Endothelial cell of umbilical vein (primary cell): ENCODE data around the gene DEFB116. TPM values are rescaled to one million over a fixed set of nuclear protein-coding genes. Genes with fewer than 3 reads are reported as not detected.

Source experiments
- BruUV-seq: library from RNA; stranded (reverse); fragments of 400-500 nt; replicated peaks from 2 replicates; lab custom pipeline; 2021; lab: Mats Ljungman, UMichigan
- CTCF ChIA-PET: fragments of 300-600, 350-600 bp; sonication (Branson Sonifier 250); formaldehyde crosslinking; loops from one replicate; lab custom pipeline; 2021; ENCODE audit warnings: antibody characterized with exemption, inconsistent platforms; lab: Charles Lee
- POLR2A ChIA-PET: fragments of 300-600, 350-600 bp; sonication (Branson Sonifier 250); formaldehyde crosslinking; loops from one replicate; lab custom pipeline; 2021; ENCODE audit warnings: antibody characterized with exemption, inconsistent platforms; lab: Charles Lee
- DNase-seq: peaks from one replicate; pipeline ENCODE4 v3.0.0-alpha.2; 2011; ENCODE audit warnings: low read depth, low spot score
- FAIRE-seq: peaks from 2 replicates; lab custom pipeline; 2011; peaks lifted over from hg19 to GRCh38; lab: Jason Lieb, UNC
- H2AFZ ChIP-seq: 2 replicates; pipeline ENCODE4 v1.6.0; 2012; ENCODE audit warnings: low read depth, low read length, control low read depth, inconsistent platforms
- H3K27ac ChIP-seq: 2 replicates; pipeline ENCODE4 v1.5.1; 2011; ENCODE audit warnings: low read depth, mild to moderate bottlenecking, control low read depth, low read length, moderate library complexity; ENCODE audit not compliant: insufficient read depth
- H3K27me3 ChIP-seq, 2 experiments: 2 replicates each; pipeline versions ENCODE4 v1.6.0 to v1.6.1; 2011; ENCODE audit warnings: low read length in 2 of 2, mixed read lengths in 1 of 2; ENCODE audit not compliant: control insufficient read depth in 2 of 2, insufficient read depth in 2 of 2
- H3K36me3 ChIP-seq, 2 experiments: 2 replicates in 1 of 2; 3 replicates in 1 of 2; pipeline ENCODE4 v1.5.1; 2011; ENCODE audit warnings: low read length in 2 of 2, mild to moderate bottlenecking in 1 of 2, moderate library complexity in 1 of 2; ENCODE audit not compliant: control insufficient read depth in 2 of 2, insufficient read depth in 2 of 2; ENCODE audit errors: extremely low read depth in 1 of 2
- H3K4me1 ChIP-seq: 3 replicates; pipeline ENCODE4 v1.5.1; 2011; ENCODE audit warnings: mild to moderate bottlenecking, low read length; ENCODE audit not compliant: control insufficient read depth, insufficient read depth; ENCODE audit errors: extremely low read depth
- H3K4me2 ChIP-seq: 2 replicates; pipeline ENCODE4 v1.6.1; 2011; ENCODE audit warnings: low read length, control low read depth, mixed read lengths; ENCODE audit not compliant: insufficient read depth
- H3K4me3 ChIP-seq, 3 experiments: fragments of 200-600 bp in 1 of 3; sonication (generic), shearing (Covaris generic) in 1 of 3; replicated peaks in 1 of 3; 2 replicates each; pipeline ENCODE4 v1.5.1; 2011 to 2016; ENCODE audit warnings: control low read depth in 3 of 3, low read length in 3 of 3, mild to moderate bottlenecking in 2 of 3, inconsistent platforms in 1 of 3, low read depth in 1 of 3, moderate library complexity in 1 of 3; ENCODE audit not compliant: insufficient read depth in 1 of 3
- H3K79me2 ChIP-seq: 2 replicates; pipeline ENCODE4 v1.6.0; 2012; ENCODE audit warnings: low read length, inconsistent platforms; ENCODE audit not compliant: control insufficient read depth, insufficient read depth
- H3K9ac ChIP-seq: replicated peaks from 2 replicates; pipeline ENCODE3; 2011; ENCODE audit warnings: low read length, control low read depth; ENCODE audit not compliant: insufficient read depth; ENCODE audit errors: extremely low read depth
- H3K9me1 ChIP-seq: replicated peaks from 3 replicates; pipeline ENCODE4 v1.6.0; 2011; ENCODE audit warnings: mild to moderate bottlenecking, low read length; ENCODE audit not compliant: control insufficient read depth, insufficient read depth; ENCODE audit errors: extremely low read depth
- H3K9me3 ChIP-seq: replicated peaks from 2 replicates; pipeline ENCODE4 v1.5.1; 2012; ENCODE audit warnings: low read length, inconsistent platforms; ENCODE audit not compliant: control insufficient read depth, insufficient read depth
- H4K20me1 ChIP-seq: replicated peaks from 2 replicates; pipeline ENCODE3; 2011; ENCODE audit warnings: mild to moderate bottlenecking, low read length; ENCODE audit not compliant: control insufficient read depth, insufficient read depth; ENCODE audit errors: extremely low read depth
- EZH2 ChIP-seq: IDR thresholded peaks from 2 replicates; pipeline ENCODE4 v1.6.1; 2012; ENCODE audit warnings: borderline replicate concordance, low read depth, mild to moderate bottlenecking, moderate library complexity, low read length, inconsistent platforms; ENCODE audit not compliant: severe bottlenecking
- FOS ChIP-seq: IDR thresholded peaks from 2 replicates; pipeline ENCODE4 v1.6.1; 2011; ENCODE audit warnings: mild to moderate bottlenecking, low read length, moderate library complexity, borderline replicate concordance; ENCODE audit not compliant: insufficient read depth
- GATA2 ChIP-seq: IDR thresholded peaks from 2 replicates; pipeline ENCODE4 v1.7.0; 2011; ENCODE audit warnings: low read depth, mild to moderate bottlenecking, moderate library complexity, mixed read lengths, low read length; ENCODE audit not compliant: insufficient read length, insufficient read depth
- JUN ChIP-seq: IDR thresholded peaks from 2 replicates; pipeline ENCODE4 v1.6.1; 2011; ENCODE audit warnings: borderline replicate concordance, low read depth; ENCODE audit not compliant: insufficient read length, insufficient read depth
- POLR2AphosphoS5 ChIP-seq: IDR thresholded peaks from 2 replicates; pipeline ENCODE4 v1.6.1; 2012; ENCODE audit warnings: low read depth, mild to moderate bottlenecking, control low read depth, low read length, moderate library complexity; ENCODE audit not compliant: insufficient read depth
- dilution Hi-C: fragments of 300-500 bp; cut with MboI; formaldehyde crosslinking; loops from one replicate; pipeline ENCODE4 v1.15.0; 2019; ENCODE audit warnings: low sequenced_read_pairs; ENCODE audit not compliant: extremely low pct_ligation_motif_present
- intact Hi-C: fragments of 100-400 bp; cut with micrococcal nuclease; formaldehyde crosslinking; loops from one replicate; pipeline ENCODE4 v1.10.0; 2022
- polyA plus RNA-seq, 4 experiments: library from polyadenylated mRNA; depleted of rRNA in 3 of 4; stranded (reverse) in 3 of 4; unstranded in 1 of 4; fragments of >200 nt; gene quantifications; 2 replicates each; pipeline versions ENCODE4 v1.2.1 to v1.2.3, GENCODE V29; 2011 to 2012; ENCODE audit warnings: missing spikeins in 1 of 4
- total RNA-seq: library from RNA; stranded (reverse); gene quantifications from 2 replicates; pipeline ENCODE4 v1.2.3, GENCODE V29; 2021
- TF ChIP-seq, protein P1 (sequence below), 2 donors: IDR thresholded peaks; 1 replicate in 1 of 2; 2 replicates in 1 of 2; pipeline ENCODE4 v1.5.1; 2011; ENCODE audit warnings: low read length in 2 of 2, mild to moderate bottlenecking in 2 of 2, moderate library complexity in 2 of 2, control low read depth in 1 of 2, inconsistent platforms in 1 of 2, low read depth in 1 of 2; ENCODE audit not compliant: insufficient read depth in 1 of 2; ENCODE audit errors: extremely low read depth in 1 of 2
- TF ChIP-seq, protein P2 (sequence below): IDR thresholded peaks from 2 replicates; pipeline ENCODE4 v1.6.1; 2011; ENCODE audit not compliant: insufficient read depth, insufficient read length

Gene DEFB116
- total and polyA plus RNA-seq, 2 donors (not counting 3 experiments of a cell fraction or from before 2014, with no cell fraction given), result not detected

DNA sequence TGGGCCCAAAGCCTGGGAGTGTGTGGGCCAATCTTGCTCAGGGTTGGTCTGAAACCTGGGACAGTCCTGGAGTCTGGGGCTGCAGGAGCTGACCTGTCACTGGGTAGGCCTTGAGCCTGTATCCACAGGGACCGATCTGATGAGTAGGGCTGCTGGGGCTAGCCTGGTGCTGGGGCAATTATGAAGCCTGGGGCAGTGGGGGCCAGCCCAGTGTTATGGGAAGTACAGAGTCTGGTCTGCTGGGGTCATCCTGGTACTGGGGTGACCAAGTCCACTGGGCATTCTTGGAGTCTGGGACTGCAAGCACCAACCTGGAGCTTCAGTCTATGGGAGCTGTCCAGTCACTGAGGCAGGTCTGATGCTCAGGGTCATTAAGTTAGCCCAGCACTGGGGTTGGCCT is 30.2 kb downstream of the DEFB116 start:
- TF ChIP-seq, protein P1, sequence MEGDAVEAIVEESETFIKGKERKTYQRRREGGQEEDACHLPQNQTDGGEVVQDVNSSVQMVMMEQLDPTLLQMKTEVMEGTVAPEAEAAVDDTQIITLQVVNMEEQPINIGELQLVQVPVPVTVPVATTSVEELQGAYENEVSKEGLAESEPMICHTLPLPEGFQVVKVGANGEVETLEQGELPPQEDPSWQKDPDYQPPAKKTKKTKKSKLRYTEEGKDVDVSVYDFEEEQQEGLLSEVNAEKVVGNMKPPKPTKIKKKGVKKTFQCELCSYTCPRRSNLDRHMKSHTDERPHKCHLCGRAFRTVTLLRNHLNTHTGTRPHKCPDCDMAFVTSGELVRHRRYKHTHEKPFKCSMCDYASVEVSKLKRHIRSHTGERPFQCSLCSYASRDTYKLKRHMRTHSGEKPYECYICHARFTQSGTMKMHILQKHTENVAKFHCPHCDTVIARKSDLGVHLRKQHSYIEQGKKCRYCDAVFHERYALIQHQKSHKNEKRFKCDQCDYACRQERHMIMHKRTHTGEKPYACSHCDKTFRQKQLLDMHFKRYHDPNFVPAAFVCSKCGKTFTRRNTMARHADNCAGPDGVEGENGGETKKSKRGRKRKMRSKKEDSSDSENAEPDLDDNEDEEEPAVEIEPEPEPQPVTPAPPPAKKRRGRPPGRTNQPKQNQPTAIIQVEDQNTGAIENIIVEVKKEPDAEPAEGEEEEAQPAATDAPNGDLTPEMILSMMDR (IDR thresholded peaks at IDR 0.05; ENCODE audit: extremely low read depth in 1 of 2, insufficient read depth in 1 of 2, low read depth in 1 of 2, low read length in 2 of 2), result no peak
- TF ChIP-seq GATA2 (no peak), POLR2AphosphoS5 (no peak), EZH2 (no peak), JUN (no peak), FOS (no peak)
- TF ChIP-seq, protein P2, sequence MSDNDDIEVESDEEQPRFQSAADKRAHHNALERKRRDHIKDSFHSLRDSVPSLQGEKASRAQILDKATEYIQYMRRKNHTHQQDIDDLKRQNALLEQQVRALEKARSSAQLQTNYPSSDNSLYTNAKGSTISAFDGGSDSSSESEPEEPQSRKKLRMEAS, result no peak
- POLR2A ChIA-PET, result no interaction called here

More for the DNA sequence above, 30.2 kb downstream of the DEFB116 start:
- FAIRE-seq (no peak), DNase-seq (no peak)
- H3K27me3 ChIP-seq, result no peaks in the 10 kb centered on the region
- H3K4me3 ChIP-seq, result no peak overlapping the region
- H3K9ac ChIP-seq, result no peak overlapping the region
- no peak overlapping the region for H3K27ac ChIP-seq
- CTCF ChIA-PET, result no interaction called here
- no peaks in the 10 kb centered on the region for H3K36me3 ChIP-seq
- intact Hi-C loops (no loop called here), dilution Hi-C loops (no loop called here)
- no peaks in the 10 kb centered on the region for H3K79me2 ChIP-seq
- H3K4me1 ChIP-seq, result no peaks in the 10 kb centered on the region
- no peak overlapping the region for H2AFZ ChIP-seq
- no peak overlapping the region for H3K4me2 ChIP-seq
- peaks cover under 1% of the 10 kb centered on the region for H3K9me3 ChIP-seq
- no TSS peak for BruUV-seq
- no peaks in the 10 kb centered on the region for H4K20me1 ChIP-seq
- no peaks in the 10 kb centered on the region for H3K9me1 ChIP-seq
